ENCODE data around the gene PRR30.

PRR30 gene

DNA sequence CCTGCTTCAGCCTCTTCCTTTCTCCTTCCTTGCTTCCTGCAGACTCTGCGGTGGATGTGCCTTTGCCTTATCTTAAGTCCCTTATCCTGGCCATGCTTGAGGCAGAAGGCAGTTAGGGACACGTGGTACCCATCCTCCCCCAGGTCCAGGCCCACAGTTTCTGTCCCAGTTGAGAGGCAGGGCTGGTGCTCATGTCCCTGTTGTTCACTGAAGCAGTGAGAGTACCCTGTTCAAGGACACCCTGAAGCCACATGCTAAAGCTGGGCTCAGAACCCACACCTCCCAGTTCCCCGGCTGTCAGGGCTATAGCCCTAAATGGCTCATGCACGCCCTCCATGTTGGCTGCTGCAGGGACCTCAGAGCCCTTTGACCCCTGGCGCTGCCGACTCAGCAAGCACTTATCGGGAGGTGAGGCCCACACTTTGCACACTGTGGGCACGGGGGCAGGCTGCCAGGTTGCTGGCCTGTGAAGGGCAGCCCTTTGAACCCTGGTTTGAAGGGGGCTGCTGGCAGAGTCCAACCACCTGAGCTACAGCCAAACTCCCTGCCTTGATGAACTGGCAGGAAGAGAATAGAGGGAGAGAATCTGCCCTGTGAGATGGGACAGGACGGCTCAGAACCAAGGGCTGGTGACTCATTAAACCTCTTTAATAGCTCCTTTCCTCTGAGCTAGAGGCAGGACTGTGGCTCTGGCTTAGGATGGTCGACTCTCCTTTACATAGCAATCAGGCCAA, 46.3 kb downstream of the PRR30 start:
- in situ Hi-C loops (cut with MboI; ENCODE audit: low pct_unique_long_range_greater_than_20kb, low sequenced_read_pairs, unreplicated experiment), result no loop called here

DNA sequence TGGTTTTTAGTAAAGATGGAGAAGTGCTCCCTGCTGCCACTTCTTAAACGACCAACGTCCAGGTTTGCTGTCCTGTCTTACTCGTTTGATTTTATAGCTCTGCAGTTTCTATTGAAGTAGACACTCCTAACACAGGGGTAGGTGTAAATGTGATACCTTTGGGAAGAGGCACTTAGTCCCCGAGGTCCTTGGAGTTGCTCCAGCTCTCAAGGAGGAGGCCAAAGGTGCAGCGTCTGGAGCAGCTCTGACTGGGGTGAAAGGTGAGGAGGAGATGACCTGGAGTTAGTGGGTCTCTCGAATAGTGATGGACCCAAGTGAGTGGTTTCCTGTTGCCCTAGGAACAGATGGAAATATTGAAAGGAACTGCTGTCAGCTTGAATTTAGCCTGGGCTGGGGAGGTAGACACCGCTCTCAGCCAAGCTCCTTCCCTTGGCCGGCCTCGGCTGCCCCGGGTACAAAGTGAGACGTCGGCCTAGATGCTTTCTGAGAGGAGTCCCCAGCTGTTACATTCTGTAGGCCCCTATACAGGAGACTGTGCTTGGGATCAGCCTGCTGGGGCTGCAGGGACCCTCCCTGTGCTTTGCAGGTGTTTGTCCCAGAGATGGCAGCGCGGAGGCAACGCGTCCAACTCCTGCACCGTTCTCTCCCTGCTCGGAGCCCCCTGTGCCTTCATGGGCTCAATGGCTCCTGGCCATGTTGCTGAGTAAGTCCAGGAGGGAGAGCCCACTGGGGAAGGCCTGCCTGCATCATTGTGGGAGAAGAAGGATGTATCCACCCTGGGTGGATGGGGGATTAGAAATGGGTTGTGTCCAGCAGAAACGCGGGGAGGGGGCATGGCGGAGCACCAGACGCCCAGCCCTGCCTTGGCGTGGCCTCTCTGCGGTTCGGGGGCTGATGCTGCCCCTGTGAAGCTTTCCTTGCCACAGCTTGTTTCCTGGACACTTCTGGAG, 47.2 kb downstream of the PRR30 start:
- no peak for TF ChIP-seq CTCF (IDR thresholded peaks at IDR 0.05; ENCODE audit: extremely low read depth, insufficient read depth, missing control alignments)
- in situ Hi-C loops (cut with MboI; ENCODE audit: low pct_unique_long_range_greater_than_20kb, low sequenced_read_pairs, unreplicated experiment), result no loop called here
- DNase-seq (ENCODE audit: low spot score), result no peak

More for the DNA sequence above, 46.3 kb downstream of the PRR30 start:
- DNase-seq (ENCODE audit: low spot score), result no peak
- TF ChIP-seq CTCF (IDR thresholded peaks at IDR 0.05; ENCODE audit: extremely low read depth, insufficient read depth, missing control alignments), result no peak

DNA sequence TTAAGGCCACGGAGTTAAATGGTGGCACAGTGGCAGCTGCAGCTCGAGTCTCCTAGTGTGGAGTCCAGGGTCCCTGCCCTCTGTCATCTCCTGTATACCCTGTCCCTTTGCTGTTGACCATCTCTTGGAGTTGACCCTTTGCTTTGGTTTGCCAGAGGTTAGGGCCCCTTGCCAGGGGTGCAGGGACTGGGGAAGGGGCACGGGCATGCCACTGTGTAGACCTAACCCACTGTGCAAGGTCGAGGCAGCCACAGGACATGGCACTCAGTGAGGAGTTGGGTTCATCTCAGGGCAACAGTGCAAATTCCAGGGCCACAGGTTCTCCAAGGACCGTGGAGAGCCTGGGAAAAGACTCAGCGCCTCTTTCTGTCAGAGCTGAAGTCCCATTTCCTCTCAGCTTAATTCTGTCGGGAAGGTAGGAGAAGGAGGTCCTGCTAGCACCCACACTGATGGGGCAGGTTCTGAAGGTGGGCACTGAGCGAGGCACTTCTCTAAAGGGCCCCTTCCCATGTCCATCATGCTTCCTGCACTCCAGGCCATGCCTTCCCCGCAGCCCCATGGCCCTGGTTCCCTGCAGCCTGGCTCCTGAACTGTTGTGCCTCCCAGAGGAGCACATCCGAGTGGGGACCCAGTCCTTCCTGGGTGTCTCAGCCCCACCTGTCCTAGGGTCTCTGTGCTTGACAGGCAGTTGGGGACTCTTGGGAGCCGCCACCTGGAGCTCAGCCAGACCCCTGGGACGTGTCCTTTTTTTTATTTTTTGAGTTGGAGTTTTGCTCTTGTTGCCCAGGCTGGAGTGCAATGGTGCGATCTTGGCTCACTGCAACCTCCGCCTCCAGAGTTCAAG, 49.9 kb downstream of the PRR30 start:
- in situ Hi-C loops (cut with MboI; ENCODE audit: low pct_unique_long_range_greater_than_20kb, low sequenced_read_pairs, unreplicated experiment), result no loop called here
- TF ChIP-seq CTCF (IDR thresholded peaks at IDR 0.05; ENCODE audit: extremely low read depth, insufficient read depth, missing control alignments), result no peak

DNA sequence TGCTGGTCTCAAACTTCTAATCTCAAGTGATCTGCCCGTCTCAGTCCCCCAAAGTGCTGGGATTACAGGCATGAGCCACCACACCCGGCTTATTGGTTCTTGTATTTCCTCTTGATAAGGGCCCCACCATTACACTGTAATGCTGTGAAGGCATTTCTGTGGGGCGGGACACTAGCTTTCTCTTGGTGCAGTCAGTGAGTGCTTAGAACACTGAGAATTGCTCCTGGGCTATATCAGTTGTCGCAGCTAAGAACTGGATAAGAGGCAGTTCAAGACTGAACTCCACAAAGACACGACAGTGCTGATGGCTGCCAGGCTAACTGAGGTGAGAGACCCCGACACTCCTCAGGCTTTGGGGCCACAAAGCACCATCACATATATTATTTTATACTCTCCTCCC, 50.6 kb downstream of the PRR30 start:
- no peak for DNase-seq (ENCODE audit: low spot score)
- in situ Hi-C loops (cut with MboI; ENCODE audit: low pct_unique_long_range_greater_than_20kb, low sequenced_read_pairs, unreplicated experiment), result no loop called here
- no peak for TF ChIP-seq CTCF (IDR thresholded peaks at IDR 0.05; ENCODE audit: extremely low read depth, insufficient read depth, missing control alignments)

More for the DNA sequence above, 49.9 kb downstream of the PRR30 start:
- no peak for DNase-seq (ENCODE audit: low spot score)

- in situ Hi-C loops (cut with MboI; ENCODE audit: low pct_unique_long_range_greater_than_20kb, low sequenced_read_pairs, unreplicated experiment), result no loop called here
- no peak for DNase-seq (ENCODE audit: low spot score)
- TF ChIP-seq CTCF (IDR thresholded peaks at IDR 0.05; ENCODE audit: extremely low read depth, insufficient read depth, missing control alignments), result no peak
Observed at GRCh38 chr2:27087823-27088410, 51.3 kb downstream of the PRR30 start.

All from GM13977 (cell line).